ENCODE results near the gene TNFAIP3. TPM values are rescaled to one million over a fixed set of nuclear protein-coding genes. Genes with fewer than 3 reads are reported as not detected.

Gene TNFAIP3
- total RNA-seq, 1 donor from 2014 or later: 6.7 TPM

- no peak for DNase-seq (ENCODE audit: low spot score)
Observed at GRCh38 chr6:137921823-137922222, 54.8 kb downstream of the TNFAIP3 start.

GRCh38 chr6:137923866-137924653 is 57.0 kb downstream of the TNFAIP3 start:
- no peak for DNase-seq (ENCODE audit: low spot score)

- DNase-seq (ENCODE audit: low spot score): no peak
Observed at GRCh38 chr6:137925141-137925698, 58.2 kb downstream of the TNFAIP3 start.

DNA sequence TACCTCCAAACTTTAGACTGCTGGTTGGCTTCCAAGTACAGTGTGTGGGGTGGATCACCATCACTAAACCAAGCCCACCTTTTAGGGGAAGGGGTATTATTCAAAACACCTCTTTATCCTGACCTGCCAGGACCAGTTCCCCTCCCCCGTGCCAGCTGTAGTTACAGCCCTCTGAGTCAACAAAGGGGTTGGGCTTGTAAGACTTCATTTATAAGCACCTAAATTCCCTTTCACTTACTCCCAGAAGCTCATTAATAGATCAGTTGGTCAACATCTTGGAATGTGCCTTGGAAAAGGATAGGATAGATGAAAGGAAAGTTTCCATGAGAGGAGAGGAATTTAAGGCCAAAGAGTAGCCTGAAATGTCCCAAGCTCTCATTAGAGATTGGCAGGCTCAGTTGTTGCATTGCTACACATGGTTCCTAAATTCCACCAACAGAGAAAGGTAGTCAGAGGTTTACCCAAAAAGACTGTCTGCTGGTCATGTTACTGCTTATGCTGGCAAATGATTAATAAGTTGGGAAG is 59.2 kb downstream of the TNFAIP3 start:
- peak; percentile 10 for DNase-seq (ENCODE audit: low spot score)

DNA sequence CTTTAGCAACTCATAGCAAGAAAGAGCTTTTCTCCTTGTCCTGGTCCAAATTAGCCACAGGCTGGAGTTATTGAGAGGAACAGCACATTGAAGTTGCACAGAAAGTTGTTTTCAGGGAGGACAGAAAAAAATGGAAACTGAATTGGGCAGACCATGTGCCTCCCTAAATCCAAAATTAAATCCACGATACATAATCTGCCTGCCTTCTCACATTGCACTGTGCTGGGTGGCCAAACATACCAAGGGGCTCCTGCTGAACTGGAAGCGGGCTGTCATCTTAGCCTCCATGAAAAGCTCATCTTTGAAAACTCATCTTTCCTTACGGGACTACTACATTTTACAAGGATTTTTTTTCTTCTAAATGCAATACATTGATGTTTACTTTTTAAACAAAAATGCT is 59.9 kb downstream of the TNFAIP3 start:
- DNase-seq (ENCODE audit: low spot score): no peak

DNA sequence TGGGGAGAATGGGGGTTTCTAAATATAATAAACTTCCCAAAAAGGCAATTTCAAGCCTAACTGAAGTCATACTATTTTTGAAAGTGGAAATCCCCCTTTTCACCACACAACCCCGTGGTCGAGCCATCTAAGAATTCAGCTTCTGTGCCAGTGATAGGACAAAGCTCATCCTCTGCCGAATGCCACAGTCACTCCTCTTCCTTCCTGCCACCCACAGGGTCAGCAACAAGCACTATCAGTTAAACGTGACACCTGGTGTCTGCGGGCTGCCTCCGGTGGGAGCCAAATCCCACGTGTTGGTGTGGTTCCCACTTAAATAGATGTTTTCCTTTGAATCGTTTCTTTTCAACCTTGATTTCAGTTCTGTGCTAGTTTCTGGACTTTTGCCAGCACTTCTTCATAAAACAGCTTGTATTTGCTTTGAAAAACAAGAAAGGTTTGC is 60.7 kb downstream of the TNFAIP3 start:
- DNase-seq (ENCODE audit: low spot score): no peak

GRCh38 chr6:137928286-137928685 is 61.2 kb downstream of the TNFAIP3 start:
- DNase-seq (ENCODE audit: low spot score): peak; percentile 8

GRCh38 chr6:137931849-137932465 is 64.9 kb downstream of the TNFAIP3 start:
- DNase-seq (ENCODE audit: low spot score): no peak

Other genes starting within 250 kb of the TNFAIP3 start
- gene PERP, start 240.2 kb downstream of the TNFAIP3 start, total RNA-seq (ENCODE audit: insufficient read depth, low replicate concordance): 46.0 TPM

Measured in umbilical cord (tissue), 2 donors.